AG04449 (cell line): ENCODE results near the gene CASP8.

ENCODE experiments used
- CTCF ChIA-PET: fragments of 350-600 bp; formaldehyde crosslinking; extraction: SDS; loops from one replicate; lab custom pipeline; 2021; ENCODE audit warnings: antibody characterized with exemption; lab: Yijun Ruan, JAX
- POLR2A ChIA-PET: fragments of 400-600, 350-600 bp; formaldehyde crosslinking; extraction: SDS; loops from one replicate; lab custom pipeline; 2020; ENCODE audit warnings: antibody characterized with exemption, inconsistent platforms; lab: Yijun Ruan, JAX
- DNase-seq: peaks from one replicate; pipeline ENCODE4 v3.0.0-alpha.2; 2010; ENCODE audit warnings: low read depth, low spot score
- H3K4me3 ChIP-seq: 2 replicates; pipeline ENCODE4 v1.5.1; 2011; ENCODE audit warnings: low read depth, mild to moderate bottlenecking, control low read depth, low read length
- TF ChIP-seq, protein P1 (sequence below): IDR thresholded peaks from one replicate; pipeline ENCODE4 v1.5.1; 2011; ENCODE audit warnings: mild to moderate bottlenecking, moderate library complexity, low read length, control low read depth, inconsistent platforms; ENCODE audit not compliant: insufficient read depth; ENCODE audit errors: missing control alignments

CASP8 gene

DNA sequence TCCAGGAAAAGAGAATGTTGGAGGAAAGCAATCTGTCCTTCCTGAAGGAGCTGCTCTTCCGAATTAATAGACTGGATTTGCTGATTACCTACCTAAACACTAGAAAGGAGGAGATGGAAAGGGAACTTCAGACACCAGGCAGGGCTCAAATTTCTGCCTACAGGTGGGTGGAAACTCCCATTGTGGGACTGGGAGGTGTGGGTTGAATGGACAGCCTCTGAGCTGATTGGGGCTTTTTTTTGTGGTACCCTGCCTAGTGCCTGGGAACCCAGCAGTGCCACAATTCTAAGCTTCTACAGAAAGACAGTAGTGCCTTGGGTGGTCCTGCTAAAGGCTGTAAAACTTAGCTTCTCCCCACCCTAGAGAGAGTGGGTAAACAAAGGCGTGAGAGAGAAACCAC, 6.3 kb downstream of the CASP8 start:
- ChIA-PET CTCF (no interaction called here), POLR2A (no interaction called here)
- DNase-seq = no peak
- no peak overlapping the region for H3K4me3 ChIP-seq
- TF ChIP-seq, protein P1, sequence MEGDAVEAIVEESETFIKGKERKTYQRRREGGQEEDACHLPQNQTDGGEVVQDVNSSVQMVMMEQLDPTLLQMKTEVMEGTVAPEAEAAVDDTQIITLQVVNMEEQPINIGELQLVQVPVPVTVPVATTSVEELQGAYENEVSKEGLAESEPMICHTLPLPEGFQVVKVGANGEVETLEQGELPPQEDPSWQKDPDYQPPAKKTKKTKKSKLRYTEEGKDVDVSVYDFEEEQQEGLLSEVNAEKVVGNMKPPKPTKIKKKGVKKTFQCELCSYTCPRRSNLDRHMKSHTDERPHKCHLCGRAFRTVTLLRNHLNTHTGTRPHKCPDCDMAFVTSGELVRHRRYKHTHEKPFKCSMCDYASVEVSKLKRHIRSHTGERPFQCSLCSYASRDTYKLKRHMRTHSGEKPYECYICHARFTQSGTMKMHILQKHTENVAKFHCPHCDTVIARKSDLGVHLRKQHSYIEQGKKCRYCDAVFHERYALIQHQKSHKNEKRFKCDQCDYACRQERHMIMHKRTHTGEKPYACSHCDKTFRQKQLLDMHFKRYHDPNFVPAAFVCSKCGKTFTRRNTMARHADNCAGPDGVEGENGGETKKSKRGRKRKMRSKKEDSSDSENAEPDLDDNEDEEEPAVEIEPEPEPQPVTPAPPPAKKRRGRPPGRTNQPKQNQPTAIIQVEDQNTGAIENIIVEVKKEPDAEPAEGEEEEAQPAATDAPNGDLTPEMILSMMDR = no peak

DNA sequence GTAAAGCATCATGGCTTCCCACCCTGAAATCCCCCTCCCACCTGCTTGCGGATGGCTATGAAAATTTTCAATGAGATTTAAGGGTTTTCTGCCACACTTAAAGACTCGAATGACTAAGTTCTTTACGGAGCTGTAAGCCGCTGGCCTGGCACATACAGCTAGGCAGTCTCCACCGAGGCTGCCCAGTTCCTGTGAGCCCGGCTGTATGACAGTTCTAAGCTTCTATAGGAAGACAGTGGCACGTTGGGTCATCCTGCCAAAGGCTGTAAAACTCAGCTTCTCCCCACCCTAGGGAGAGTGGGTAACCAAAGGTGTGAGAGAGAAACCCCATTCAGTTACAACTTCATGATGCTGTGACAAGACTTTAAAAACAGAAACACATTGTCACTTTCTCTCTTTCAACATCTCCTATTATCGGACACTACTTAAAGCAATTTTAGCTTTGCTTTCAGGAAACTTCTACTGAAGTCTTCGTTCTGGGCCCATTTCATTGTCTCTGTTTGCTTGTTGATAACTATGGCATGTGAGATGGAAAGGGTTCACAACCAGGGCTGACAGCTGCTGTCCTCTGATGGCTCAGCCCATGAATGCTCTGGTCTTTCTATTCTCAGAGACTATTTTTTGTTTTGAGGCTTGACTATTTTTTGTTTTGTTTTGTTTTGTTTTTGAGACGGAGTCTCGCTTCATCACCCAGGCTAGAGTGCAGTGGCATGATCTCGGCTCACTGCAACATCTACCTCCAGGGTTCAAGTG, 7.1 kb downstream of the CASP8 start:
- DNase-seq = no peak
- POLR2A ChIA-PET = no interaction called here
- TF ChIP-seq, protein P1 = no peak
- H3K4me3 ChIP-seq = no peak overlapping the region
- CTCF ChIA-PET = no interaction called here

DNA sequence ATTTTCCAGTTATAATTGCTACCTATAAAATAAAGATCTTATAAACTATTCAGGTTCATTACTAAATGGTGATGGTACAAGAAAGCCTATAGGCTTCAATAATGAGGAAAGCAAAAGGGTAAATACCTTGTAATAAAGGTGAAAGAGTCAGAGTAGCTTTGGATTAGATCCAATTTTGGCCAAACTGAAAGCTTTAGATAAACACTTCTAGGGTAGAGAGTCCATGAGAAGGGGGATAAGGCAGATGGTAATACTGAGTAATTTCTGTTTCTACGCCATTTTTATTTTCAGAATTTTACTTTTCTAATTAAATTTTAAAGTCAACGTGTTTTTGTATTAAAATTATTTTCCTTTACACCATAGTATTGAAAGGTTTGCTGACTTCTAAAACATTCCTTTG, 9.4 kb downstream of the CASP8 start:
- H3K4me3 ChIP-seq = no peak overlapping the region
- ChIA-PET CTCF (interaction anchor here (0.6 to 1.5 kb wide), 5 partner anchors 9 to 172 kb away, joined by 3 to 4 read pairs (median 3); no protein-coding TSS in a partner anchor), POLR2A (no interaction called here)
- no peak for DNase-seq
- TF ChIP-seq, protein P1 = no peak

DNA sequence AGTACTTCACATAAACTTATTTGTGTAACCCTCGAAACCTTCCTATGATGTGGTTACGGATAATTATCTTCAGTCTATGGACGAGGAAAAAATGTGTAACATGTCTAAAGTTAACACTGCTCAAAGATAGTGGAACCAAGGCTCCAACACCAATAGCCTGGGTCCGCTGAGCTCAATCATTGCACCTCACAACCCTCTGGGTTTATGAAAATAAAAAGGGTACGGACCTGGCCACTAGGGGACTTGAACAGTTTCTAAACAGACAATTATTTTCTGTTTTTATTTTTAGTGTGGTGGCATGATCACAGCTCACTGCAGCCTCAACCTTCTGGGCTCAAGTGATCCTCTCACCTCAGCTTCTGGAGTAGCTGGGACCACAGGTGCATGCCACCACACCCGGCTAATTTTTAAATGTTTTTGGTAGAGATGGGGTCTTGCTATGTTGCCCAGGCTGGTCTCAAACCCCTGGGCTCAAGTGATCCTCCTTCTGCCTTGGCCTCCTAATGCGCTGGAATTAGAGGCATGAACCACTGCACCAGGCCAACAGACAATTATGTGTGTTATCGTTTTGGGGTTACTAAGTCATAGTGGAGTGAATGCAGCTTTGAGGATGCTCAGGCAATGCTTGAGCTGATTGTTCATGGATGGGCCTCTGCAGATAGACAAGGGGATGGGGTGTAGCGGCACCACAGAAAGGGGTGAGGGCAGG, 10.1 kb downstream of the CASP8 start:
- ChIA-PET CTCF (interaction anchor here (0.6 to 1.5 kb wide), 4 partner anchors 16 to 171 kb away, joined by 3 to 4 read pairs (median 3); no protein-coding TSS in a partner anchor), POLR2A (no interaction called here)
- TF ChIP-seq, protein P1 = no peak
- DNase-seq = no peak
- H3K4me3 ChIP-seq = no peak overlapping the region

DNA sequence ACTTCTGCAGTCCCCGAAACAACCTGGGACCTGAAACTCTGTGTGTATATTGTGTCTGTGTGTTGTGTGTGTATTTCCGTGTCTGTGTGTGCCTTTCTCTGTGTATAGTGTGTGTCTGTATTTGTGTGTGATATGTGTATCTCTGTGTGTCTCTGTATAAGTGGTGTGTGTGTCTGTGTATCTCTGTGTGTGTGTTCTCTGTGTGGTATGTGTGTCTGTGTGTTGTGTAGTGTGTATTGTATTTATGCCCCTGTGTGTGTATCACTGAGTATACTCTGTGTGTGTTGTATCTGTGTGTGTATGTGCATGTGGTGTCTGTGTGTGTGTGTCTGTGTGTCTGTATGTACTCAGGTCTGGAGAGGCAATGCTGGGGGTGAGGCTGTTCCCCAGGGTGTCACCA, 11.6 kb downstream of the CASP8 start:
- ChIA-PET CTCF (no interaction called here), POLR2A (no interaction called here)
- TF ChIP-seq, protein P1 = no peak
- no peak overlapping the region for H3K4me3 ChIP-seq
- DNase-seq = no peak

DNA sequence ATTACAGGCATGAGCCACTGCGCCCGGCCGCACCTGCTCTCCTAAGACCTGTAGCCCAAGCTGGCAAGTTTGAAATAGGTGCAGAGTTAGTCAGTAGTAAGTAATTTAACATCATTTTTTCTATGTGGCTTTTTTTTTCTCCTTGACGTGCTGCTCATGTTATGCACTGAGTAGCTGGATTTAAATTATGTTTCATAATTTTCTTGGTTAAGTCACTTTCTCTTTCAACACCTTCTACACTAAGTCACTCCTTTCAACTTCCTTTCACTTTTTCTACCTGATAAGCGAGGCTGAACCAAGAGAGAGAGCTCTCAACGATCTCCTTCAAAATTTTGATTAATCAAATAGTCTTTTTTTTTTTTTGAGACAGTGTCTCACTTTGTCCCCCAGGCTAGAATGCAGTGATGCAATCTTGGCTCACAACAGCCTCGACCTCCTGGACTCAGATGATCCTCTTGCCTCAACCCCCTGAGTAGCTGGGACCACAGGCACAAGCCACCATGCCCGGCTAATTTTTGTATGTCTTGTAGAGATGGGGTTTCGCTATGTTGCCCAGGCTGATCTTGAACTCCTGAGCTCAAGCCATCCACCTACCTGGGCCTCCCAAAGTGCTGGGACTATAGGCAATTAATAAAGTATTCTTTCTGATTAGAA, 13.1 kb downstream of the CASP8 start:
- POLR2A ChIA-PET = no interaction called here
- TF ChIP-seq, protein P1 = no peak
- CTCF ChIA-PET = no interaction called here
- DNase-seq = no peak
- H3K4me3 ChIP-seq = no peak overlapping the region
